Heart right ventricle (tissue), 16 donors: Measurements from ENCODE around the gene GRIN2B. TPM values are rescaled to one million over a fixed set of nuclear protein-coding genes. Genes with fewer than 3 reads are reported as not detected.
A peak's percentile ranks its signal among the peaks of the same experiment; 100 is the strongest.

Experiments
- ATAC-seq, 8 donors: fragments of 200-7000 bp; cut with Tn5 transposase; one replicate each; pipeline ENCODE4 v1.9.1; 2020; ENCODE audit warnings: mild to moderate bottlenecking in 8 of 8, moderate library complexity in 8 of 8, moderate number of reproducible peaks in 1 of 8
- DNase-seq, 2 donors: peaks; one replicate each; pipeline ENCODE4 v3.0.0-alpha.2; 2020
- H3K27ac ChIP-seq, 10 donors: fragments of 200-600 bp; sonication (generic) in 2 of 10; one replicate each; pipeline versions ENCODE4 v1.5.0 to v1.8.0; 2020 to 2022; ENCODE audit warnings: mild to moderate bottlenecking in 3 of 10
- H3K27me3 ChIP-seq, 7 donors: fragments of 200-600 bp; one replicate each; pipeline ENCODE4 v1.8.0; 2021 to 2022; ENCODE audit warnings: mild to moderate bottlenecking in 2 of 7
- H3K36me3 ChIP-seq, 9 donors: fragments of 200-600 bp; sonication (generic) in 1 of 9; one replicate each; pipeline versions ENCODE4 v1.5.0 to v1.8.0; 2020 to 2022; ENCODE audit warnings: mild to moderate bottlenecking in 2 of 9
- H3K4me1 ChIP-seq, 9 donors: fragments of 200-600 bp; sonication (generic) in 1 of 9; one replicate each; pipeline versions ENCODE4 v1.5.0 to v1.8.0; 2020 to 2022; ENCODE audit warnings: mild to moderate bottlenecking in 4 of 9
- H3K4me3 ChIP-seq, 10 donors: fragments of 200-600 bp; sonication (generic) in 2 of 10; one replicate each; pipeline versions ENCODE4 v1.5.0 to v1.8.0; 2020 to 2022; ENCODE audit warnings: mild to moderate bottlenecking in 7 of 10, moderate library complexity in 2 of 10
- H3K9me3 ChIP-seq, 11 donors: fragments of 200-600 bp in 10 of 11; sonication (generic) in 2 of 11; one replicate each; pipeline versions ENCODE4 v1.5.0 to v1.8.0; 2013 to 2022; ENCODE audit warnings: mild to moderate bottlenecking in 2 of 11, control low read depth in 1 of 11, moderate library complexity in 1 of 11
- WGBS, 2 donors: extraction: QIAGEN DNeasy Blood & Tissue Kit; methylation state at CpG; one replicate each; pipeline ENCODE4 v1.1.7; 2013; ENCODE audit warnings: inconsistent platforms in 1 of 2; 5-methylcytosine and 5-hydroxymethylcytosine counted together
- intact Hi-C, 10 donors: fragments of 100-400 bp; cut with DNase I; formaldehyde crosslinking; loops; one replicate each; pipeline versions ENCODE4 v1.11.1 to v1.14.2; 2022
- polyA plus RNA-seq, 2 donors: library from polyadenylated mRNA; stranded (reverse); fragments of 200-250 nt; gene quantifications; one replicate each; pipeline ENCODE4 v1.2.3, GENCODE V29; 2013
- total RNA-seq, 10 donors: library from RNA; stranded (reverse); fragmentation: NEBNext Ultra II Directional in 3 of 10; extraction: Animal tissue kit (Norgen Biotek cat#: 25700) in 3 of 10; gene quantifications; one replicate each; pipeline versions ENCODE4 v1.2.1 to v1.2.4, GENCODE V29; 2021 to 2023
- TF ChIP-seq, protein P1 (sequence below), 9 donors: fragments of 200-600 bp; sonication (generic) in 2 of 9; IDR thresholded peaks; one replicate each; pipeline versions ENCODE4 v1.5.0 to v1.8.0; 2021 to 2022; ENCODE audit warnings: antibody characterized with exemption in 9 of 9, mild to moderate bottlenecking in 5 of 9, moderate library complexity in 1 of 9
- donor health status: Arrhythmogenic right ventricular cardiomyopathy.
- donor health status: ischemic (EF 13 %, LVEDD 7.1; RV severe dilation, severe dysfunction).
- donor health status: healthy with polysubstance abuse.
- donor health status: DM: no; HTN: yes; CAD: no.
- donor health status: DM: no; HTN: no; CAD: no.
- donor health status: ischemic (EF 25% LVEDD 6.9; RV normal size, moderate dysfunction).
- donor health status: ischemic (EF 25% LVEDD 5.7; RV mildly dilated, moderate dysfunction).
- donor health status: healthy.
- donor health status: DM: yes; HTN: yes; CAD: no.
- donor health status: Ischemic cardiomyopathy.
- donor health status: ischemic (EF 35%, LVEDD 5.7; RV mildly dilated, moderate dysfunction).
- donor health status: nonischemic (EF 11% LVEDD 7.7; RV severe dilation, severe dysfunction).
- donor health status: DM: yes; HTN: yes; CAD: no.
- donor health status: PGD.
- donor health status: ischemic (EF 29% LVEDD 5.4; RV normal size, mild dysfunction).
- donor health status: nonischemic (EF 23%, LVEDD 6.1; RV moderate dilation, normal function).

Gene GRIN2B
- total and polyA plus RNA-seq, 12 donors: 0.01 to 0.07 (median 0.06) TPM; not detected in 9

DNA sequence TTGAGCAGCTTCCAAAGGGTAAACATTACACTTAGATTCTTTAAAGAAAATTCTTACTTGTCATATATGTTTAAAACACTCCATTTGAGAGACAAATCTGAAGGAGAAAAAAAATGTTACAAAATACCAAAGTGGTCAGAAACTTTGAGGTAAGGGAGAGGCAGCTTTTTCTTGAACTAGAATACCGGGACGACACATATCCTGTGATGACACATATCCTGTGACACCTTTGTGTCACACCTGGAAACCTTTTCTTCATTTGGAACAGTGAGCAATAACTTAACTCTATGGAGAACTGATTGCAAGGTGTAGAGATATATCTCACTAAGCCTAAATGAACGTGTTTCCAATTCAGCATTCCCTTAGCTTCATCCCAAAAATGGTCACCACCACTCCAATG is 4.6 kb upstream of the GRIN2B start:
- peaks cover 0 to 3% (median 0%) of the 10 kb centered on the region in 11 donors for H3K9me3 ChIP-seq
- peaks cover 0 to 14% (median 3%) of the 10 kb centered on the region in 9 donors for H3K4me1 ChIP-seq
- 63 to 66% methylated on average over 3 of the region's 3 CpGs for WGBS, 2 donors
- no peak overlapping the region for H3K4me3 ChIP-seq
- TF ChIP-seq, protein P1, sequence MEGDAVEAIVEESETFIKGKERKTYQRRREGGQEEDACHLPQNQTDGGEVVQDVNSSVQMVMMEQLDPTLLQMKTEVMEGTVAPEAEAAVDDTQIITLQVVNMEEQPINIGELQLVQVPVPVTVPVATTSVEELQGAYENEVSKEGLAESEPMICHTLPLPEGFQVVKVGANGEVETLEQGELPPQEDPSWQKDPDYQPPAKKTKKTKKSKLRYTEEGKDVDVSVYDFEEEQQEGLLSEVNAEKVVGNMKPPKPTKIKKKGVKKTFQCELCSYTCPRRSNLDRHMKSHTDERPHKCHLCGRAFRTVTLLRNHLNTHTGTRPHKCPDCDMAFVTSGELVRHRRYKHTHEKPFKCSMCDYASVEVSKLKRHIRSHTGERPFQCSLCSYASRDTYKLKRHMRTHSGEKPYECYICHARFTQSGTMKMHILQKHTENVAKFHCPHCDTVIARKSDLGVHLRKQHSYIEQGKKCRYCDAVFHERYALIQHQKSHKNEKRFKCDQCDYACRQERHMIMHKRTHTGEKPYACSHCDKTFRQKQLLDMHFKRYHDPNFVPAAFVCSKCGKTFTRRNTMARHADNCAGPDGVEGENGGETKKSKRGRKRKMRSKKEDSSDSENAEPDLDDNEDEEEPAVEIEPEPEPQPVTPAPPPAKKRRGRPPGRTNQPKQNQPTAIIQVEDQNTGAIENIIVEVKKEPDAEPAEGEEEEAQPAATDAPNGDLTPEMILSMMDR (IDR thresholded peaks at IDR 0.05): no peak
- intact Hi-C loops: no loop called here
- DNase-seq (no peak), ATAC-seq (no peak)
- H3K27ac ChIP-seq: no peak overlapping the region
- H3K36me3 ChIP-seq: no peaks in the 10 kb centered on the region
- peaks cover 11 to 62% (median 48%) of the 10 kb centered on the region in 7 donors for H3K27me3 ChIP-seq

DNA sequence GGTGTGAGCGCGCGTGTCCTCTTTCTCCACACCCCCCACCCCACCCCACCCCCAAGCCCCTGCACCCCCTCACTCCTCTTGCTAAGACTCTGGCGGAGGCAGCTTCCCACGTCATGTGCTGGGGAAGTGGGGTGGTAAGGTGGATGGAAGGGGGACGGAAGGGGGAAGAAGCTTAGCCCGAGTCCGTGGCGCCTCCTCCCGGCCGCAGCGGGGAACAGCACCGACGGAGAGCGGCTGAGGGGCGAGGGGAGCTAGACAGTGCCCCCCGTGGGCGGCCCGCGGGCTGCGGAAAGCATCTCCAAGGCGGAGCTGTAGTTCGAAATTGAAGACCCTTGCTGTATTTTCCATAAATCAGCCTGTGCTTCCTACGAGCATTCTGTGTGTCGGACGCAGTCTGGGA is 588 bp upstream of the GRIN2B start:
- TF ChIP-seq, protein P1 (IDR thresholded peaks at IDR 0.05): peak in 6 of 9 donors; percentile 21 to 30 (median 30)
- H3K27ac ChIP-seq: no peak overlapping the region
- peaks cover 0 to 23% (median 12%) of the 10 kb centered on the region in 9 donors for H3K4me1 ChIP-seq
- H3K9me3 ChIP-seq: peaks cover 0 to 3% (median 0%) of the 10 kb centered on the region in 11 donors
- DNase-seq: no peak
- intact Hi-C loops: loop anchor here in 1 of 10 donors (5.0 kb wide), 1 partner anchor 1390 kb away; no protein-coding TSS in a partner anchor
- H3K4me3 ChIP-seq: peak overlapping the region in 4 of 10 donors; percentile 11 to 41 (median 30)
- 3 to 4% methylated on average over 26 of the region's 26 CpGs for WGBS, 2 donors
- ATAC-seq: no peak
- H3K36me3 ChIP-seq: no peaks in the 10 kb centered on the region
- peaks cover 15 to 99% (median 88%) of the 10 kb centered on the region in 7 donors for H3K27me3 ChIP-seq

DNA sequence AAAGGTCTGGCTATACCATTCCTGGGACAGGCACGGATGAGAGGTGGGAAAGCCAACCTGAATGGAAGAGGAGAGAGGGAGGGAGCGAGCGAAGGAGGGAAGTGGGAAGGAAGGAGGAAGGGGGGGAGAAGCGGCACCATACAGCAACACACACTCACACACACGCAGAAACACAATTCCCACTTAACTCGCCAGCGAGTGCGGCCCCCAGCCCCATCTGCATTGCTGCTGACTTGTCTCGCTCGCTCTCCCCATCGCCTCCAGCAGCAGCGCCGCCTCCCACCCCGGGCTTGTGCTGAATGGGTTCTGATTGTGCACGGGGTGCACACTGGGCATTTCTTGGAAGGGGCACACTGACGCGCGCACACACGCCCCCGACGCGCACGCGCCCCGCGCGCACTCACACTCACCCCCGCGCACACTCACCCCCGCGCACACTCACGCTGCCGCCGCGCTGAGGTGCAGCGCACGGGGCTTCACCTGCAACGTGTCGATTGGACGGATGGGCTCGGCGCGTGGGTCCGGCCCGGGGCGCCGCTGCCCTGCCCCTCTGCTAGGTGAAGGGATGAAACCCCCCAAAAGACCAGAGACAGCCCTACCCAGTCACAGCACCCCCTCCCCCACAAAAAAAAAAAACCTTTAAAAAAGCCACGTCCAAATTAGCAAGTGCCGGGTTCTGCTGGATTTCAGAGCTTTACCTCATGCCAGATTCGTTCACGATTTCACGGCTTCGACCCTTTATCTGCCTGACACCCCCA is 685 bp downstream of the GRIN2B start:
- peaks cover 15 to 99% (median 84%) of the 10 kb centered on the region in 7 donors for H3K27me3 ChIP-seq
- intact Hi-C loops: loop anchor here in 1 of 10 donors (5.0 kb wide), 1 partner anchor 1392 kb away; no protein-coding TSS in a partner anchor

DNA sequence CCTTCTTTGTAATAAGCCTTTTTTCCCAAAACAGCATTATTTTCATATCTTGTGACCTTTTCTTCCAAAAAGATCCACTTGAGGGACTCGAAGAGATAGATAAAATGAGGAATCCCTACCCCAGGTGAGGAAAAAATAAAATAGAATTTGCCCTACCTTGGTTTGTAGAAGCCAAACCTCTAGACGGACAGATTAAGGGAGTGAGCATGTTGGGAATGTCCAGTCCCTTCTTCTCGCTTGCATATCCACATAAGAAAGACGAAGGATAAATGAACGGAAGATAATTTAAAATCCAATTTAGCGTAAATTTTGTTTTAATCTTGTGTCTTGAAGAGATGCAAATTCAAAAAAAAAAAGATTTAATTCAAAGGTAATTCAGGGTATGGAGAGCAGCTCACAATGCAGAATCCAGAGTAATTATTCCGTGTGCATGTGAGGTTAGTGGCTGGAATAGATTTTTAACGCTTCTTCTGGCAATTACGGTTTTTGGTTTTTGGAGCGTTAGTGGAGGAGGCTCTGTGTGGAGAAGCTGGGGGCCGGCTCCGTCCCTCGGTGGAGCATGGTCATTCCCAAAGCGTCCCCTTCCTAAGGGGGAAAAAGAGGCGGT is 1.5 kb downstream of the GRIN2B start:
- Histone ChIP-seq H3K9me3 (peaks cover 0 to 3% (median 0%) of the 10 kb centered on the region in 11 donors), H3K4me1 (peaks cover 0 to 23% (median 12%) of the 10 kb centered on the region in 9 donors), H3K27ac (no peak overlapping the region), H3K36me3 (no peaks in the 10 kb centered on the region), H3K27me3 (peaks cover 15 to 98% (median 81%) of the 10 kb centered on the region in 7 donors), H3K4me3 (peak overlapping the region in 1 of 10 donors; percentile 22)
- ATAC-seq: no peak
- WGBS, 2 donors: 20 to 21% methylated on average over 15 of the region's 15 CpGs
- no peak for DNase-seq
- intact Hi-C loops: loop anchor here in 1 of 10 donors (5.0 kb wide), 1 partner anchor 1392 kb away; no protein-coding TSS in a partner anchor
- TF ChIP-seq, protein P1 (IDR thresholded peaks at IDR 0.05): no peak

More for the DNA sequence above, 685 bp downstream of the GRIN2B start:
- Histone ChIP-seq H3K36me3 (no peaks in the 10 kb centered on the region), H3K9me3 (peaks cover 0 to 3% (median 0%) of the 10 kb centered on the region in 11 donors), H3K27ac (no peak overlapping the region), H3K4me1 (peaks cover 0 to 23% (median 12%) of the 10 kb centered on the region in 9 donors), H3K4me3 (peak overlapping the region in 8 of 10 donors; percentile 5 to 41 (median 24))
- DNase-seq (no peak), ATAC-seq (peak in 2 of 8 donors; percentile 29 to 55)
- WGBS, 2 donors: 1% methylated on average over 53 of the region's 53 CpGs
- TF ChIP-seq, protein P1 (IDR thresholded peaks at IDR 0.05): no peak
